ENCODE measurements around the gene FAHD2A.
"Not testable (repeated sequence)": the region's sequence is repeated elsewhere in the genome, so short reads cannot be mapped to it uniquely, and the experiment has no call there.

FAHD2A gene

GRCh38 chr2:95414015-95414594, 11.6 kb downstream of the FAHD2A start:
- intact Hi-C loops (cut with DNase I): not testable (repeated sequence)
- DNase-seq: peak; percentile 70 to 97 (median 91)

GRCh38 chr2:95415138-95415537, 12.6 kb downstream of the FAHD2A start:
- DNase-seq; intact Hi-C loops (cut with DNase I): not testable (repeated sequence)

- intact Hi-C loops (cut with DNase I); DNase-seq: not testable (repeated sequence)
Measured at GRCh38 chr2:95415561-95415960, 13.1 kb downstream of the FAHD2A start.

GRCh38 chr2:95427196-95427867, 24.8 kb downstream of the FAHD2A start:
- DNase-seq; intact Hi-C loops (cut with DNase I): not testable (repeated sequence)

- DNase-seq; intact Hi-C loops (cut with DNase I): not testable (repeated sequence)
Measured at GRCh38 chr2:95429748-95430467, 27.4 kb downstream of the FAHD2A start.

GRCh38 chr2:95433373-95433772, 30.9 kb downstream of the FAHD2A start:
- DNase-seq; intact Hi-C loops (cut with DNase I): not testable (repeated sequence)

GRCh38 chr2:95433973-95434372, 31.5 kb downstream of the FAHD2A start:
- DNase-seq: peak in 2 of 42 donors; percentile 3 to 36
- intact Hi-C loops (cut with DNase I): not testable (repeated sequence)

- DNase-seq: peak in 27 of 42 donors; percentile 13 to 72 (median 40)
- intact Hi-C loops (cut with DNase I): not testable (repeated sequence)
Measured at GRCh38 chr2:95434507-95435076, 32.1 kb downstream of the FAHD2A start.

- intact Hi-C loops (cut with DNase I); DNase-seq: not testable (repeated sequence)
Measured at GRCh38 chr2:95435162-95435871, 32.8 kb downstream of the FAHD2A start.

GRCh38 chr2:95435872-95436209, 33.3 kb downstream of the FAHD2A start:
- DNase-seq; intact Hi-C loops (cut with DNase I): not testable (repeated sequence)

GRCh38 chr2:95442474-95443099, 40.1 kb downstream of the FAHD2A start:
- DNase-seq; intact Hi-C loops (cut with DNase I): not testable (repeated sequence)

GRCh38 chr2:95445317-95445716, 42.8 kb downstream of the FAHD2A start:
- DNase-seq; intact Hi-C loops (cut with DNase I): not testable (repeated sequence)

- intact Hi-C loops (cut with DNase I); DNase-seq: not testable (repeated sequence)
Measured at GRCh38 chr2:95463292-95463691, 60.8 kb downstream of the FAHD2A start.

Data from head of caudate nucleus (tissue), 42 donors.